Stimulated activated CD8-positive, alpha-beta memory T cell treated with anti-CD3 and anti-CD28 coated beads, Interleukin-2, amount 100 ng/mL, for 48 hours (primary cell): Measurements from ENCODE around the gene BNIP5.

Experiments used
- DNase-seq, 2 donors: peaks; one replicate each; pipeline ENCODE4 v3.0.0-alpha.2; 2020; ENCODE audit warnings: low read depth in 2 of 2

Gene BNIP5

GRCh38 chr6:36292170-36292569 lies 44.5 kb downstream of the BNIP5 start:
- DNase-seq, result no peak

- DNase-seq, result no peak
Observed at GRCh38 chr6:36290668-36291620, 45.7 kb downstream of the BNIP5 start.

GRCh38 chr6:36289281-36289878 lies 47.3 kb downstream of the BNIP5 start:
- DNase-seq, result no peak

GRCh38 chr6:36286858-36287257 lies 49.8 kb downstream of the BNIP5 start:
- DNase-seq, result no peak

GRCh38 chr6:36285797-36286196 lies 50.9 kb downstream of the BNIP5 start:
- no peak for DNase-seq

GRCh38 chr6:36285187-36285671 lies 51.5 kb downstream of the BNIP5 start:
- DNase-seq, result no peak

GRCh38 chr6:36284359-36284758 lies 52.3 kb downstream of the BNIP5 start:
- no peak for DNase-seq

GRCh38 chr6:36283608-36284007 lies 53.1 kb downstream of the BNIP5 start:
- DNase-seq, result no peak

- no peak for DNase-seq
Observed at GRCh38 chr6:36280983-36281382, 55.7 kb downstream of the BNIP5 start.

GRCh38 chr6:36280467-36280866 lies 56.2 kb downstream of the BNIP5 start:
- DNase-seq, result no peak

GRCh38 chr6:36277946-36278470 lies 58.7 kb downstream of the BNIP5 start:
- no peak for DNase-seq

- no peak for DNase-seq
Observed at GRCh38 chr6:36276581-36277536, 59.8 kb downstream of the BNIP5 start.

- DNase-seq, result no peak
Observed at GRCh38 chr6:36273802-36274514, 62.7 kb downstream of the BNIP5 start.

GRCh38 chr6:36273067-36273466 lies 63.6 kb downstream of the BNIP5 start:
- no peak for DNase-seq

- DNase-seq, result no peak
Observed at GRCh38 chr6:36272234-36272633, 64.5 kb downstream of the BNIP5 start.

- DNase-seq, result no peak
Observed at GRCh38 chr6:36269834-36270705, 66.6 kb downstream of the BNIP5 start, which contains the start of gene PNPLA1. Gene PNPLA1 (plus strand): TSS chr6:36270060. CDS start chr6:36270460, 400 bp downstream.

GRCh38 chr6:36268478-36269275 lies 68.0 kb downstream of the BNIP5 start:
- no peak for DNase-seq

- DNase-seq, result no peak
Observed at GRCh38 chr6:36267731-36268477, 68.8 kb downstream of the BNIP5 start.
